ENCODE results near the gene CCNY.

CCNY gene

GRCh38 chr10:35598379-35598778, 262.1 kb downstream of the CCNY start:
- DNase-seq: no peak

- DNase-seq: no peak
These were observed 263.9 kb downstream of the CCNY start for GRCh38 chr10:35600193-35600592.

GRCh38 chr10:35605191-35605590, 268.9 kb downstream of the CCNY start, which contains the start of gene GJD4:
GJD4 (plus strand) TSS chr10:35605341; CDS start chr10:35605568, 227 bp downstream.
- DNase-seq: no peak

- DNase-seq: no peak
These were observed 270.1 kb downstream of the CCNY start for GRCh38 chr10:35606430-35606829.

DNA sequence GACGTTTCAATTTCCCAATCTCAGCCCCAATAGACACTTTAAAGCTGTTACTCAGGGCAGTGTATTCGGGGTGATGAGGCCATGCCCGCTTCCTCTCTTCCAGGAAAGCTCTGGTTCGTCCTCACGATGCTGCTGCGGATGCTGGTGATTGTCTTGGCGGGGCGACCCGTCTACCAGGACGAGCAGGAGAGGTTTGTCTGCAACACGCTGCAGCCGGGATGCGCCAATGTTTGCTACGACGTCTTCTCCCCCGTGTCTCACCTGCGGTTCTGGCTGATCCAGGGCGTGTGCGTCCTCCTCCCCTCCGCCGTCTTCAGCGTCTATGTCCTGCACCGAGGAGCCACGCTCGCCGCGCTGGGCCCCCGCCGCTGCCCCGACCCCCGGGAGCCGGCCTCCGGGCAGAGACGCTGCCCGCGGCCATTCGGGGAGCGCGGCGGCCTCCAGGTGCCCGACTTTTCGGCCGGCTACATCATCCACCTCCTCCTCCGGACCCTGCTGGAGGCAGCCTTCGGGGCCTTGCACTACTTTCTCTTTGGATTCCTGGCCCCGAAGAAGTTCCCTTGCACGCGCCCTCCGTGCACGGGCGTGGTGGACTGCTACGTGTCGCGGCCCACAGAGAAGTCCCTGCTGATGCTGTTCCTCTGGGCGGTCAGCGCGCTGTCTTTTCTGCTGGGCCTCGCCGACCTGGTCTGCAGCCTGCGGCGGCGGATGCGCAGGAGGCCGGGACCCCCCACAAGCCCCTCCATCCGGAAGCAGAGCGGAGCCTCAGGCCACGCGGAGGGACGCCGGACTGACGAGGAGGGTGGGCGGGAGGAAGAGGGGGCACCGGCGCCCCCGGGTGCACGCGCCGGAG, 271.4 kb downstream of the CCNY start:
- DNase-seq: no peak

DNA sequence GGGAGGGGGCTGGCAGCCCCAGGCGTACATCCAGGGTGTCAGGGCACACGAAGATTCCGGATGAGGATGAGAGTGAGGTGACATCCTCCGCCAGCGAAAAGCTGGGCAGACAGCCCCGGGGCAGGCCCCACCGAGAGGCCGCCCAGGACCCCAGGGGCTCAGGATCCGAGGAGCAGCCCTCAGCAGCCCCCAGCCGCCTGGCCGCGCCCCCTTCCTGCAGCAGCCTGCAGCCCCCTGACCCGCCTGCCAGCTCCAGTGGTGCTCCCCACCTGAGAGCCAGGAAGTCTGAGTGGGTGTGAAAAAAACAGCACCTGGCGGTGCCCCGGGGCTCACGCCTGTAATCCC, 272.0 kb downstream of the CCNY start:
- DNase-seq: no peak

DNA sequence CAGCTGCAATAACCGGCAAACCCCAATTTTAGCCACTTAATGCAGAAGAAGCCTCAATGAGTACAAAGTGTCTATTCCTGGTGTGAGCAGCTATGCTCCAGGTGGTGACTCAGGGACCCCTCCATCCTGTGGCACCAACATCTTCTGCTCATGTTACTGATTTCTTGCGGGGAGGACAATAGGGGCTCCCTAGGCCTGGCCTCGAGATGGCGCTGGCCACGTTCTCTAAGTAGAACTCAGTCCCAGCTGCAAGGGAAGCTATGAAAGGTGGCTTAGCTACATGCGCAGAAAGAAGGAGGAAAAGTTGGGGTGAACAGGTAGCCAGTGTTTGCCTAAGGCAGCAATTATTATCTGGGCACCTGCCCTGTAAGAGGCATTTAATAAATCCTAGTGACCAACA, 275.4 kb downstream of the CCNY start:
- no peak for DNase-seq

GRCh38 chr10:35612385-35613106, 276.2 kb downstream of the CCNY start:
- DNase-seq: no peak

DNA sequence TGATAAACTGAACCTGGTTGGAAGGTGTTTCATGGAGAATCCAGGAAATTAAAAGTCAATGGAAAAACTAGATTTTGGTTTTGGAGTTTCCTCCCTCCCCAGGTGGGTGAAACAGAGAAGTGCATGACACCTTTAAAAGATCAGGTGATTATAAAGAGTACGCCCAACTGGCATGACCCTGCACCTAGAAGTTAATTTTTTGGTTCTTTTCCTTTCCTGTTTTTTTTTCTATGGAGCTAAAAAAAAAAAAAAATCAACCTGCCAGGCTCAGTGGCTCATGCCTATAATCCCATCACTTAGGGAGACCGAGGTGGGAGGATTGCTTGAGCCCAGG, 276.8 kb downstream of the CCNY start:
- no peak for DNase-seq

DNA sequence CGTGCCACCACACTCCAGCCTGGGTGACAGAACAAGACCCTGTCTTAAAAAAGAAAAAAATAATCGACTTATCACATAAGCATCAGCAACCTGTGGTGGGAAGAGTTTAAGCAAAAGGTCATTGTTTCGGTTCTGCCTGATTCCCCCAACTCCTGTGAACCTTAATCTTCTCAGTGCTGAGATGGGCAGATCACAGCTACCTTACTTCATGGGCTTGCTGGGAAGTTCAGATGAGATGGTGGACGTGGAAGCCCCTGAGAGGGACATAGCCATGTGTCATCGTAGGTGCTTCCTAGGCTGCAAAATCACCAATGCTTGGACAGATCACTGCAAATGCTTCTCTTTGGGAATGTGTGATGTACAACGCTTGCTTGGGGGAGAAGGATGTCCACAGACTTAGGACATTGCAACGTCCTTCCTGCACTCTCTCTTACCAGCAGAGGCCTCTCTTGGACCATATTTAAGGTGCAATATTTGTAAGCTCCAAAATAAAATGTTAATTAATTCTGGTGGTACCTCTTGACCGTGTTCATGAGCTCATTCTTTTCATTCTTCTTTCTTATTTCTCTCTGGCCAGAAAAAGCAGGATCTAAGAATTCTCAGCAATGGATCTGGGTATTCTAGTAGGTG, 277.4 kb downstream of the CCNY start:
- DNase-seq: no peak

DNA sequence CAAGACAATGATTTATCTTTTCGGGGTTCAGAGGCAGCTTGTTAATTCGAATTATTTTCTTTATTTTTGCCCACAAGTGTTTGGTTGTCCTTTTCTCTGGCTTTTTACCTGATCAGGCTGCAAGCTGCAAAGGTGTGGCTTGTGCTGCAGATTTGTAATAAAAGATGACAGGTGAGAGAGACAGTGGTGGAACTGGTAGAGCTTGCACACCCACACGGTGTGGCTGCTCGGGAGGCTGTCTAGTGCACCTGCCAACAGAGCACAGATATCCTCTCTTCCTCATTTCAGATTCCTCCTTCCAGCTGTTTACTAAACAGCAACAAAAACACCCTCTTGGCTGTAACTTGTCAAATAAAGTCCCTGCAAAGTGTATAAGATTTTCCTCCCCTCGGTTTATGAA, 278.0 kb downstream of the CCNY start:
- no peak for DNase-seq

Measured in inflammatory macrophage (primary cell).